Measurements from ENCODE around the gene SLX9.

- TF ChIP-seq CTCF (IDR thresholded peaks at IDR 0.05) (no peak), ZFX (IDR thresholded peaks at IDR 0.05; ENCODE audit: borderline replicate concordance) (no peak)
Measured at GRCh38 chr21:44952929-44953627, 13.2 kb downstream of the SLX9 start.
